ENCODE results near the gene GRIN1.

DNA sequence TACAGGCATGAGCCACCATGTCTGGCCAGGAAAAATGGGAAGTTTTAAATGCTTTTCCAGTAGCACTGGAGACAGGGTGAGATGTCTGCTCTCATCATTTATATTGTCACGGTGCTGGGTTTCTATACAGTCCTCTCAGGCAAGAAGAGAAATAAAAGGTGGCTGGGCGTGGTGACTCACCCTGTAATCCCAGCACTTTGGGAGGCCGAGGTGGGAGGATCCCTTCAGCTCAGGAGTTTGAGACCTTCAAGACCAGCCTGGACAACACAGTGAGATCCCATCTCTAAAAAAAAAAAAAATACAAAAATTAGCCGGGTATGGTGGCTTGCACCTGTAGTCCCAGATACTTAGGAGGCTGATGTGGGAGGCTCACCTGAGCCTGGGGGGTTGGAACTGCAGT lies 4.8 kb upstream of the GRIN1 start:
- TF ChIP-seq, protein P1, sequence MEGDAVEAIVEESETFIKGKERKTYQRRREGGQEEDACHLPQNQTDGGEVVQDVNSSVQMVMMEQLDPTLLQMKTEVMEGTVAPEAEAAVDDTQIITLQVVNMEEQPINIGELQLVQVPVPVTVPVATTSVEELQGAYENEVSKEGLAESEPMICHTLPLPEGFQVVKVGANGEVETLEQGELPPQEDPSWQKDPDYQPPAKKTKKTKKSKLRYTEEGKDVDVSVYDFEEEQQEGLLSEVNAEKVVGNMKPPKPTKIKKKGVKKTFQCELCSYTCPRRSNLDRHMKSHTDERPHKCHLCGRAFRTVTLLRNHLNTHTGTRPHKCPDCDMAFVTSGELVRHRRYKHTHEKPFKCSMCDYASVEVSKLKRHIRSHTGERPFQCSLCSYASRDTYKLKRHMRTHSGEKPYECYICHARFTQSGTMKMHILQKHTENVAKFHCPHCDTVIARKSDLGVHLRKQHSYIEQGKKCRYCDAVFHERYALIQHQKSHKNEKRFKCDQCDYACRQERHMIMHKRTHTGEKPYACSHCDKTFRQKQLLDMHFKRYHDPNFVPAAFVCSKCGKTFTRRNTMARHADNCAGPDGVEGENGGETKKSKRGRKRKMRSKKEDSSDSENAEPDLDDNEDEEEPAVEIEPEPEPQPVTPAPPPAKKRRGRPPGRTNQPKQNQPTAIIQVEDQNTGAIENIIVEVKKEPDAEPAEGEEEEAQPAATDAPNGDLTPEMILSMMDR (IDR thresholded peaks at IDR 0.05), result no peak
- TF ChIP-seq EZH2 (IDR thresholded peaks at IDR 0.05; ENCODE audit: borderline replicate concordance, insufficient read depth, low read depth, low read length, poor library complexity, severe bottlenecking), result no peak
